Measurements from ENCODE around the gene ZWILCH.
"Not testable (repeated sequence)": the region's sequence is repeated elsewhere in the genome, so short reads cannot be mapped to it uniquely, and the experiment has no call there.

Gene ZWILCH

GRCh38 chr15:66502491-66502890 lies 2.6 kb upstream of the ZWILCH start:
- Histone ChIP-seq H3K79me2 (ENCODE audit: insufficient read depth, low read length) (peaks cover 69% of the 10 kb centered on the region), H3K4me1 (ENCODE audit: insufficient read depth, low read length) (peaks cover 41% of the 10 kb centered on the region), H4K20me1 (ENCODE audit: insufficient read depth, low read length) (peaks cover 20% of the 10 kb centered on the region), H3K27me3 (ENCODE audit: insufficient read depth, low read length, poor library complexity) (no peaks in the 10 kb centered on the region), H3K36me3 (ENCODE audit: insufficient read depth, low read length) (peaks cover 66% of the 10 kb centered on the region), H3K9ac (ENCODE audit: low read depth, low read length) (peak overlapping the region; percentile 76; the same call in 1 of the 2 replicates), H3K4me3 (ENCODE audit: low read depth in 1 of 2, low read length in 2 of 2) (peak overlapping the region in 1 of 2 experiments; percentile 83; a peak in 1 of 4 replicates), H2AFZ (ENCODE audit: low read depth, low read length) (no peak overlapping the region), H3K4me2 (ENCODE audit: insufficient read depth, low read length) (peak overlapping the region; percentile 71; the same call in 1 of the 2 replicates), H3K27ac (ENCODE audit: low read length) (no peak overlapping the region), H3K9me3 (ENCODE audit: insufficient read depth, low read length, severe bottlenecking) (no peaks in the 10 kb centered on the region)
- DNase-seq = no peak
- no peak for ATAC-seq (ENCODE audit: insufficient read depth, low read depth)
- no peak for TF ChIP-seq EZH2 (IDR thresholded peaks at IDR 0.05; ENCODE audit: borderline replicate concordance, low read depth, low read length, severe bottlenecking)
- TF ChIP-seq, protein P1, sequence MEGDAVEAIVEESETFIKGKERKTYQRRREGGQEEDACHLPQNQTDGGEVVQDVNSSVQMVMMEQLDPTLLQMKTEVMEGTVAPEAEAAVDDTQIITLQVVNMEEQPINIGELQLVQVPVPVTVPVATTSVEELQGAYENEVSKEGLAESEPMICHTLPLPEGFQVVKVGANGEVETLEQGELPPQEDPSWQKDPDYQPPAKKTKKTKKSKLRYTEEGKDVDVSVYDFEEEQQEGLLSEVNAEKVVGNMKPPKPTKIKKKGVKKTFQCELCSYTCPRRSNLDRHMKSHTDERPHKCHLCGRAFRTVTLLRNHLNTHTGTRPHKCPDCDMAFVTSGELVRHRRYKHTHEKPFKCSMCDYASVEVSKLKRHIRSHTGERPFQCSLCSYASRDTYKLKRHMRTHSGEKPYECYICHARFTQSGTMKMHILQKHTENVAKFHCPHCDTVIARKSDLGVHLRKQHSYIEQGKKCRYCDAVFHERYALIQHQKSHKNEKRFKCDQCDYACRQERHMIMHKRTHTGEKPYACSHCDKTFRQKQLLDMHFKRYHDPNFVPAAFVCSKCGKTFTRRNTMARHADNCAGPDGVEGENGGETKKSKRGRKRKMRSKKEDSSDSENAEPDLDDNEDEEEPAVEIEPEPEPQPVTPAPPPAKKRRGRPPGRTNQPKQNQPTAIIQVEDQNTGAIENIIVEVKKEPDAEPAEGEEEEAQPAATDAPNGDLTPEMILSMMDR (IDR thresholded peaks at IDR 0.05; ENCODE audit: borderline replicate concordance, extremely low read depth, low read length, poor library complexity, severe bottlenecking) = no peak

DNA sequence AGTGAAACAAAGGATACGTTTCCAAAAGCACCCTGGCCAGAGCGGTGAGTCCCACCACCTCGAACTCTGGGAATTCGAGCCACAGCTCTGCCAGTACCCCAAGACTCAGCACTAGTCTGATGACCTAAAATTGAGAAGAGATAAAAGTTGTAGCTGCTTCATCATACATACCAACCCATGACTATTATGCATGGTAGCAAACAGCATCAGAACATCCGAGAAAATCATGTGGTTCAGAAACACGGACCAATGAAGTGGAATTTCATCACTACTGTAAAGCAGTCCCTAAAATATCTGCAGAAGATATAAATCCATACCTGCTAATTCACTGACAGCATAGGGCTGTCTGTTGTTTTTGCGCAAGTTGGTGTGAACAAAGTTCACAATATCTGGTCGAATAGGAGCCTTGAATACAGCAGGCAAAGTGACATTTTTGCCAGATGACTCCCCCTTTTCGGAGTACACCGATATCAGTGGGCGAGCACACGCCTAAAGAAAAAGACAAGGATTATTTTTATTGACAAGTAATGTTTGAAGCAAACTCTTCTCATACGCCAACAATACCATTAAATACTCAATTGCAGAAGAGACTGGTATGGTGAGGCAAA lies 2.0 kb upstream of the ZWILCH start:
- H3K27me3 ChIP-seq (ENCODE audit: insufficient read depth, low read length, poor library complexity); H2AFZ ChIP-seq (ENCODE audit: low read depth, low read length); ATAC-seq (ENCODE audit: insufficient read depth, low read depth); DNase-seq; H3K9me3 ChIP-seq (ENCODE audit: insufficient read depth, low read length, severe bottlenecking): not testable (repeated sequence)
- Histone ChIP-seq H3K9ac (ENCODE audit: low read depth, low read length) (peak overlapping the region; percentile 76), H3K79me2 (ENCODE audit: insufficient read depth, low read length) (peaks cover 75% of the 10 kb centered on the region), H3K27ac (ENCODE audit: low read length) (peak overlapping the region; percentile 24; the same call in 1 of the 2 replicates), H3K36me3 (ENCODE audit: insufficient read depth, low read length) (peaks cover 61% of the 10 kb centered on the region), H3K4me1 (ENCODE audit: insufficient read depth, low read length) (peaks cover 40% of the 10 kb centered on the region), H4K20me1 (ENCODE audit: insufficient read depth, low read length) (peaks cover 20% of the 10 kb centered on the region), H3K4me3 (ENCODE audit: low read depth in 1 of 2, low read length in 2 of 2) (peak overlapping the region; percentile 80 to 83; a peak in 3 of 4 replicates), H3K4me2 (ENCODE audit: insufficient read depth, low read length) (peak overlapping the region; percentile 71)

DNA sequence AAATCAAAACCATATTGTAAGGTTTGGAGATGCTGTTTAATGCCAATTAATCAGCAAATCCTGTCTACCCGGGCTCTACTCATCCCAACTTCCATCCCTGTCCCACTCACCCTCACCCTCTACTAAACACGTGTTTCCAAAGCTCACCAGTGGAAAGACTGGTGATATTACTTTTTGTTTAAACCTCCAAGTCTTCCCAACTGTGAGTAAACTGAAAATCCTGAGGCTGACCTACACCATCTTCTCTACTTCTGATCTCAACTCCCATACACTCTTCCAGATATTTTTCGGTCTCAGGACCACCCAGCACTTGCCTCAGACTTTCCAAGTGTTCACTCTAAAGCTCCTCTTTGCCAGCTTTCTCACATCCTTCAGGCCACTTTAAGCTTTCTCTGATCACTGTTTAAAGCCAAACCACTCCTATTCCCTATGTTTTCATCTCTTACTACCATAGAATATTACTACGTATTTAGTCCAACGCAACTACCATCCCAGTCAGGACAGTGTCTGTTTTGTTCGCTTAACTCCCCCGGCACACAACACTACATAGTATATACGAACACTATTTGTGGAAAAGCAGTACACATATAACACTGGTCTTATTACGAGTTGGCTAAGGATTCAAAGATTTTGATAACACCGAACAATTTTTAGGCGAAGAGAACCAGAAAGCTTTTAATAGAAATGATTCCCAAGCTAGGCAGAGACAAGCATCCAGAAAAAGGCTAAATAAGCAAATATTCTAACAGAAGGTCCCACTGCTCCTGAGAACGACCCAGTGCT lies 1.2 kb upstream of the ZWILCH start:
- H3K79me2 ChIP-seq (ENCODE audit: insufficient read depth, low read length) = peaks cover 82% of the 10 kb centered on the region
- H3K9me3 ChIP-seq (ENCODE audit: insufficient read depth, low read length, severe bottlenecking) = no peaks in the 10 kb centered on the region
- H3K4me3 ChIP-seq (ENCODE audit: low read depth in 1 of 2, low read length in 2 of 2) = peak overlapping the region; percentile 80 to 83
- H4K20me1 ChIP-seq (ENCODE audit: insufficient read depth, low read length) = peaks cover 20% of the 10 kb centered on the region
- peaks cover 44% of the 10 kb centered on the region for H3K4me1 ChIP-seq (ENCODE audit: insufficient read depth, low read length)
- H3K9ac ChIP-seq (ENCODE audit: low read depth, low read length) = peak overlapping the region; percentile 76
- H3K27ac ChIP-seq (ENCODE audit: low read length) = peak overlapping the region; percentile 95
- peak overlapping the region; percentile 71 for H3K4me2 ChIP-seq (ENCODE audit: insufficient read depth, low read length)
- peak overlapping the region; percentile 86 for H2AFZ ChIP-seq (ENCODE audit: low read depth, low read length)
- H3K36me3 ChIP-seq (ENCODE audit: insufficient read depth, low read length) = peaks cover 53% of the 10 kb centered on the region
- DNase-seq (no peak), ATAC-seq (ENCODE audit: insufficient read depth, low read depth) (no peak)
- TF ChIP-seq EZH2 (IDR thresholded peaks at IDR 0.05; ENCODE audit: borderline replicate concordance, low read depth, low read length, severe bottlenecking) = no peak
- TF ChIP-seq, protein P1 (IDR thresholded peaks at IDR 0.05; ENCODE audit: borderline replicate concordance, extremely low read depth, low read length, poor library complexity, severe bottlenecking) = no peak
- H3K27me3 ChIP-seq (ENCODE audit: insufficient read depth, low read length, poor library complexity) = no peaks in the 10 kb centered on the region

- Histone ChIP-seq H3K4me2 (ENCODE audit: insufficient read depth, low read length) (peak overlapping the region; percentile 71), H3K4me3 (ENCODE audit: low read depth in 1 of 2, low read length in 2 of 2) (peak overlapping the region; percentile 80 to 83; a peak in 3 of 4 replicates), H4K20me1 (ENCODE audit: insufficient read depth, low read length) (peaks cover 16% of the 10 kb centered on the region), H3K36me3 (ENCODE audit: insufficient read depth, low read length) (peaks cover 43% of the 10 kb centered on the region), H3K9me3 (ENCODE audit: insufficient read depth, low read length, severe bottlenecking) (no peaks in the 10 kb centered on the region), H3K27me3 (ENCODE audit: insufficient read depth, low read length, poor library complexity) (no peaks in the 10 kb centered on the region), H3K27ac (ENCODE audit: low read length) (peak overlapping the region; percentile 95), H3K4me1 (ENCODE audit: insufficient read depth, low read length) (peaks cover 44% of the 10 kb centered on the region), H2AFZ (ENCODE audit: low read depth, low read length) (peak overlapping the region; percentile 86), H3K79me2 (ENCODE audit: insufficient read depth, low read length) (peaks cover 83% of the 10 kb centered on the region), H3K9ac (ENCODE audit: low read depth, low read length) (peak overlapping the region; percentile 76)
- DNase-seq (no peak), ATAC-seq (ENCODE audit: insufficient read depth, low read depth) (no peak)
- TF ChIP-seq, protein P1 (IDR thresholded peaks at IDR 0.05; ENCODE audit: borderline replicate concordance, extremely low read depth, low read length, poor library complexity, severe bottlenecking) = no peak
- no peak for TF ChIP-seq EZH2 (IDR thresholded peaks at IDR 0.05; ENCODE audit: borderline replicate concordance, low read depth, low read length, severe bottlenecking)
Measured at GRCh38 chr15:66505430-66505811, 295 bp downstream of the ZWILCH start.
